CD4-positive, alpha-beta T cell treated with Interferon gamma for 1 hour (primary cell): Measurements from ENCODE around the gene DUSP6.
"Not testable (repeated sequence)": the region's sequence is repeated elsewhere in the genome, so short reads cannot be mapped to it uniquely, and the experiment has no call there.

Source experiments
- DNase-seq: peaks from one replicate; pipeline ENCODE4 v3.0.0-alpha.2; 2020

The DUSP6 gene

DNA sequence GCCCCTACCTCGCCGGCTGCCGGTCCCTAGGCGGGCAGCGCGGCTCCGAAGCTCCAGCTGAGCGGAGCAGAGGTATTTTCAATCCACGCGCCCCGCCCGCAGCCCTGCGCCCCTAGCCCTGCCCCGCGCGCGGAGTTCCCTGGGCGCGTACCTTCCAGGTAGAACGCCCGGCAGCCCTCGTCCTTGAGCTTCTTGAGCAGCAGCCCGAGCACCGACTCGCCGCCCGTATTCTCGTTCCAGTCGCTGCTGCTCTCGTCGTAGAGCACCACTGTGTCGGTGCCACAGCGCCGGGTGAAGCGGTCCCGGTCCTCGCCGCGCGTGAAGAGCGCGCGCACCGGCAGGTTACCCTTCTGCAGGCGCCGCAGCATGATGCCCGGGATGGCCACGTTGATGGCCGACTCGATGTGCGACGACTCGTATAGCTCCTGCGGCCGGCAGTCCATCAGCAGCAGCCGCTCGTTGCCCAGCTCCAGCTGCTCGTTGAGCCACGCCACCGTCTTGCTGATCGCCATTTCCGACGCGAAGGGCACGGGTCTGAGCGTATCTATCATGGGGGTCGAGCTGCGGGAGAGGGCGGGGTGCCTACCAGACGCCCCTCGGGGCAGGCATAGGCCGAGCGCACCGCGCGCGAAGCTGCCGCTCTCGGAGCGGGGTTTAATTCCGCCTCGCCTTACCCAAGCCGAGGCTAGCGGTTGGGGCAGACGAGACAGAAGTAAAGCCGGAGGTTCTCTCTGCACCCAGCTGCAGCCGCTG is 636 bp downstream of the DUSP6 start:
- DNase-seq: peak; percentile 37

DNA sequence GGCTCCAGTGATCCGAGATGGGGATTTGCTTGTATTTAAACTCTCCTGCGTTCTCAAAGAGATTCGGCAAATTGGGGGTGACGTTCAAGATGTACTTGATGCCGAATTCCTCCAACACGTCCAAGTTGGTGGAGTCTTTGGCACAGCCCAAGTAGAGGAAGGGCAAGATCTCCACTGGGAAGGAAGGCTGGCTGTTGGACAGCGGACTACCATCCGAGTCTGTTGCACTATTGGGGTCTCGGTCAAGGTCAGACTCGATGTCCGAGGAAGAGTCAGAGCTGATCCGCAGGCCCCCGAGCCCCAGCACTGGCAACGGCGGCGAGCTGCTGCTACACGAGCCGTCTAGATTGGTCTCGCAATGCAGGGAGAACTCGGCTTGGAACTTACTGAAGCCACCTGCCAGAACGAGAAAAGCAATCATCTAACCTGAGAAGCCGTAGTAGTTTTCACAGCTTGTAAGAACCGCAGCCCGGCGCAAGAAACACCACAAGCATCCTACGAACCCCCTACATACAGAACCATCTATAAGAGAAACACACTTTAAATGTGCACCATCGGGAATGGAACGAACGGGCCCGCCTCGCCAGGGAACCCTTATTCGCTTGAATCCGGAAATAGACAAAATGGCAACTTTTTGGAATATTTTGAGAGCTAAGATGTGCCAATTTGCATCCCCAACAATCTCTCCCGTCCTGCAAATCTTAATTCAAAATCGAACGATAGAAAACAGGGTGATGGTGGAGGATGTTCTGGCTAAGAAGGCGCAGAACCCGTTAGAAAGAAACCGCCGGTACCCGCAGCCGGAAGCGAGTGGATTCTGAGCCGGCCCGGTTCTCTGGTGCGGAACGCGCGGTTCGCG is 1.4 kb downstream of the DUSP6 start:
- DNase-seq: peak; percentile 18

DNA sequence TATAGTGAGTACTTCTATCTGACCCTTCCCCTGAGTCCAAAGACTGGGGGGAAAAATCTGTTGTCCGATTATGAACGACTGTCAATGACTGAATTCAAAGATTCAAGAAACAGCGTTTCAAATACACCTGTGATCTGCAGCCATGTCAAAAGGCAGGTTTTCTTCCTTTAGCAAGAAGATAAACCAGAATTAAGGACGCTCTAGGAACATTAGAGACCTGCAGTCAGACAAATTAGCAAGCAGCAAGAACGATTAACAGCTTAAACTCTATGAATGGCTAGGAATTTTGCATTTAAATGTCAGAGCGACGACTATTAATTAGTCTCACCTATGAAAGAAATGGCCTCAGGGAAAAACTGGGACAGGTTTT is 2.1 kb downstream of the DUSP6 start:
- DNase-seq: no peak

DNA sequence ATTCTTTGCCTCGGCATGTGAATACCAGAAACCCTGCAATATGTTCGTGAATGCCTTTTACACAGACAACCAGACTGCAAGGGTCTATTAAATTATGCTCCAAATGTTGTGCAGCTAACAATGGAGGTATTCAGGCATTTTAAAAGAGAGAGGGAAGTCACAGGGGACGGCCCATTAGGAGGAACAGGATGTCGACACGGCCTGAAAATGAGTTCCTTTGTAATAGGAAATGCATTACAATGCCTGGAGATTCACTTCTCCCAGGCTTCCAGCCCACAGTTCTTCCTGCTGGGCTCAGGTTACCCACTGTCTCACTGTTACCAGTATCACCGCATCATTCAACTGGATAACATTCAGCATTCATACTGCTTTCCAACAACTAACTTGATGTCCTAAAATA is 2.5 kb downstream of the DUSP6 start:
- DNase-seq: peak; percentile 12

DNA sequence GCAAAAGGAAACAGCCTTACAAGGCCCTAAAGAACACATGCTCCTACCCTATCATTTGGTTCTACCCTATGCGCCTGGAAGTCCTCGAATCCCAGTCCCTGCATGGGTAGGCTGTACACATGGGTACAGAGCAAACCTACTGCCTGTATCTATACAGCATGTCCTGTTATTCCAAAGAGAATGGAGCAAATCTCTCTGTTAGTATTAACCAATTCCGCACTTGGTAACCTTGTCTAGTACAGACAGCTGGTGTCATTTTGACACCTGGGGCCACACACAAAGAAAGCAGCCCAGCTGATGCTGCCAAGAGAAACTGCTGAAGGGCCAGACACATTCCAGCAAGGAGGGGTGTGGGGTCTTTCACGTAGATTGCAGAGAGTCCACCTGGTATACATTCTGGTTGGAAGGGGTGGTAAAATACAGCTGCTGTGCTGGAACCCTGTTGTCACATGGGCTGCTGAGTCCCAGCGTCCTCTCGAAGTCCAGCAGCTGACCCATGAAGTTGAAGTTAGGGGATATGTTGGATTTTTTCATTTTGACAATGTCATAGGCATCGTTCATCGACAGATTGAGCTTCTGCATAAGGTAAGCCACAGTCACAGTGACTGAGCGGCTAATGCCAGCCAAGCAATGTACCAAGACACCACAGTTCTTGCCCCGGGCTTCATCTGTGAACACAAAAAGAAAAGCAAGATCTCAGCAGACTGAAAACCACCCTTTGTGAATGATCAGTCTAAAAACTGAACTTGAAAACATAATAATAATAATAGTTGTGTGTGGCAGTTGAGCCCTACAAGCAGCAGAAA is 3.2 kb downstream of the DUSP6 start:
- no peak for DNase-seq

DNA sequence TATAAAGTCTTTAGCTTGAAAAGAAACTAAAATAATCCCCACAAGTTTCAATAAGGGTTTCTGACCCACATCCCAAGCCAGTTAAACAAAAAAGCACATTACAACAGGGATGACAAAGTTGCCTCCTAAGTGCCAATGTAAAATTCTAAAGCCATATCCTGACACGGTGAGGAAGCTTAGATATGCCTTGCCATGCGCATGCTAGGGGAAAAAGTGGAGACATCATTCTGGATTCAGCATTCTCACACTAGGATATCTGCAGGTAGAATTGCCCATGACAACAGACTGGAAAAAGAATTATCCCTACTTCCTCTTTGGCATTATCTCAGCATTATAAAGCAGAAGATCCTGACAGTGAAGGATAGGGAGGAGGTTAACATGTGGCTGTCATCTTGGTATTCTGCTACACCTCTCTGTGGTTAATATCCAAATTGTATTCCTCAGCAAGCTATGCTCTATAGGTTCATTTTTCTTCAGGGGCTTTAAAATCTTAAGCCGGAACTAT is 4.9 kb downstream of the DUSP6 start:
- DNase-seq: no peak

DNA sequence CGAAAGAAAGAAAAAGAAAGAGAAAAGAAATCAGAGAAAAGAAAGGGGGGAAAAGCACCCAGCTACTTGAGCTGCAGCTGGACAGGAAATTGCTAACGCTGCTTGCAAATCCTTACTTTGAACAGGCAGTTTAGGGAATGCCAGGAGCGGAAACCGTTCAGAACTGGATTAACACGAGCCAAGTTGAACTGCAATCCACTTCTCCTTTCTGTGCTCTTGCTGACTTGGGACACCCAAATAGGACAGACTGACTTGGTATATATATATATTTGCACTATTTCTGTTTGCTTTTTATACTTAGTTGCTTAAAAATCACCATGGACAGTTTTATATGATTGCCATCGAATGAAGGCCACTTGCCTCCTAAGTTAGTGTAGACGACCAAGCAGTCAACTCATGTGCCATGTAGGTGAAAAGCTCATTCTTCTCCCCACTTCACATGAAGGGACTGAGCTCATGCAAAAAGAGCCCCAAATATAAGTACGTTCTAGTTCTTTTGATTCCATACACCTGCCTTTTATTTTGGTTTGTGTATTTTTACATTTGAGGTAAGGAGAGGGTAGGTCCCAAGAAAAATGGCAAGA is 5.5 kb downstream of the DUSP6 start:
- no peak for DNase-seq

DNA sequence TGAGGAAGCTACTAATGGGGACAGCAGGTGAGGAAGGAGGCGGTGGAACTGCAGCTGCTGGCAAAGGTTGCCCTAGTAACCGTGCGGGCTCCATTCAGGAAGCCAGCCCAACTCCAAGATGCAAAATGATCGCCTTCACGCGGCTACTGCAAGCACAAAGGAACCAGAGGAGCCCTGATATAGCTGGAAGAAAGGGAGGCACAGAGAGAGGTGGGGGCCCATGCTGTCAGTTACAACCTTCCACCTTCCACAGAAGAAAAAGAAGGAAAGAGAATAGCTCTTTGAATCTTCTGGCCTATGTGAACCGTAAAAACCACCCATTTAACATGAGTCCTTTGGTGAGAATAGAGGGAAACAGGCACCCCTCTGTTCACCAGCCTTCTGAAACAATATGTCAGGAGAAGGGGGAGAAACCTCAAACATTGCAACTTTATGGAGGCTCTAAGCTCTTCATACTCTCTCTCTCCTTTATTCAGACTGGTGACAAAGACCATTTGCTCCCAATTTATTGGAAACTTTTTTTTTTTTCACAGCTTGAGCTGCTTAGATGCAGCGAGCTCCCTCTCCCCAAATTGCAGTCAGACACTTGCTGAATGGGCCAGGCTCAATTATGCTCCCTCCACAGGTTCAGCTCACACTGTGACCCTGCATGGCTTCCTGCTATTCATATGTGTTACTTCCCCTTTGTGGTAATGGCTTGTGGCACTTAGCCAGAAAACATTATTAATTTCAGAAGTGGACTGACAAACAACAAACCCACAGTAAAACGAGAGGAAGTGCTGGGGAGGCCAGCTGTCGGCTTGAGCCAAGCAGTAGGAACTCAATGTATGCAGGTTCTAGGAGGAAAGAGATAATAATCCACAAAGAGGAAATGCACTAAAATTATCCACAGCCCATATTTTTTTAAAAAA is 6.2 kb downstream of the DUSP6 start:
- peak; percentile 73 for DNase-seq

DNA sequence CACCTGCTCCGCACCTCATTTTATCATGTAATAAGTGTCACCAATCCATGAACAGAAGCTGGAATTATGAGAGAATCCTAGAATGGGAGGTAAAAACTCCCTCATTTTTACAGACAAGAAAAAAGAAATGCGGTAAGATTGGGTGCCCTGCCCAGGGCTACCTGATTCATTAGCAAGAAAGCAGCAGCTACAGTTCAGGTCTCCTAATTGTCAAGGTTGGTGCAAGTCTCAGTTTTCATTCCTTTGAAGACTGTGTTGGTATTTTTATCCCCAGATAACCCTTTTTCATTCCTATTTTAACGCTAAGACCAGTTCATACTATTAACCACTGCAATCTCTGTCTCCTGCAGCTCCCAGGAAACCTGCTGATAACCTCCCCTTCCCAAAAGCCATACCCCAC is 6.9 kb downstream of the DUSP6 start:
- DNase-seq: no peak

DNA sequence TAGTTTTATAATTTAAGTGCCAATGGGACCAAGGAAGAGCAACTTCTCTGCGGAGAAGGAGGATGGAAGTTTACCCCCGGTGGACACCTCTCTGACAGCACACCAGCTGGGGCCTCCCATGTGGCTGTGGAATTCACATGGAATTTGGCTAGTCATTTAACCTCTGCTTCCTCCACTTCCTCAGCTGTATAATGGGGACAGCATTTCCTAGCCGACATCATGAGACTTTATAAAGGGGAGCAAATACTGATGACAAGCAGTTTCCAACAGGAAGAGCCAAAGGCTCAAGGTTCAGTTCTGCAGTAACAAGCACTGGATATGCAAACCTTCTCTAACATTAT is 7.5 kb downstream of the DUSP6 start:
- DNase-seq: no peak

DNA sequence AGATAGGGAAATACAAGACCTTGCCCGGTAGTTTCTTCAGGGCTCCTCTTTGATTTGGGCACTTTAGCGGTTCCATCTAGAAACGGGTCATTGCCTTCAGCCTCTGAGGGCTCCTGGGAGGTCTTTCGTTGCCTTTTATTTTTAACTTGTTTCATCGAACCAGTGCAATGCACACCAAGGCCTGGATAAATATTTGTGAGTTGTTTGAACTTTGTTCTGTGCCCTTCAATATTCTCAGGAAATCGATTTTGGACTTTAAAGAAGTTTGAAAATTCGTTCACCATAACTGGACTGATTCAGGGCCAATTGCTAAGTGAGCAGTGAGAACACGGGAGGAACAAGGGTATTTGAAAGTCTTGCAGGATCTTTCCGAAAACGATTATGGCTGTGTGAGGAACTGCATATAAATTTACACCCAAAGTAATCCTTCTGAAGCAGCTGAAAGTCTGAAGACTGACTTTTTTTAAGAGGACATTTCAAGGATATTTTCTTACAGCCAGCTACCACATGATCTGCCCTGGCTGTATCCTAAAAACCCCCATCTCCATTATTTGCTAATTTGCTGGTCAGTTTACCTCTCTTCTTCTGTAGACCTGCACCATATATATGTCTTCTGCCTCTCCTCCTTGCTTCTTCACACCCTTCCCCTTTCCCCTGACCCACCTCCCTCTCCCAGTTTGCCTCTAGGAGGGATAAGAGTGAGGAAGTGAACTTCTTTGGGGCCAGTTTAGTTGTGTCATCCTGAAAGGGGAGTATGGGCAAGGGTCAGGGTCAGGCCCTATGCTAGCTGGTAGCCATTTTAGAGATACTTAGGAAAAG is 8.0 kb downstream of the DUSP6 start:
- no peak for DNase-seq

DNA sequence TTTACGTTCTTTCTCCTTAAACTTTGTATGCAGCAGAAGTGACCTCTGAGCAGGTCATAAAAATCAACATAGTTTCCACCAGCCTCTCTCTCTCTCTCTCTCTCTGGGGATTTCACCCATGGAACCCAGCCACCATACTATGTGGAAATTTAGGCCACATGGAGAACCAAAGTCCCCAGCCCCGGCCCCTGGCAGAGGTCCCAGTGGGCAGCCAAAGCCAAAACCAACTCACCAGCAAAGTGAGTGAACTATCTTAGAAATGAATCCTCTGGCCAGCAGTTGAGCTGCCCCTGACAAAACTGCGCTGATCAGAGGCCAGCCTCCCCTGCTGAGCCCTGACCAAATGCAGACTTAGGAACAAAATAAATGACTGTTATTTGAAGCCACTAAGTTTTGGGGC is 9.2 kb downstream of the DUSP6 start:
- no peak for DNase-seq

DNA sequence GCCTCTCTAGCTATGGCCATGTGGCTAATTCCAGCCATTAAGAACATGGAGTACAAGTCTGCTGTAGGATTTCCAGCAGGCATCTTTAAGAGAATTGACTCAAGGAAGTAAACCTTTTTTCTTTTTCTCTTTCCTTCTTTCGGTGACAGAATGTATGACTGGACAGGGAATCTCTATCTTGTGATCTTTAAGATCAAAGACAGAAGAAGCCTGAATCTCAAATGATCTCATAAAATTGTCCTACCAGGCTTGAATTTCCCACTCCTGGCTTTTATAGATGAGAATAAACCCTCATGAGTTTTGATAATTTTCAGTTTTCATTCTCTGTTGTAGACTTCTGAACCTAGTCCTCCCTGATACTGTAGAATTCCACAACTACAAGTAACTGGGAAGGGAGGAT is 11.4 kb downstream of the DUSP6 start:
- DNase-seq: no peak

DNA sequence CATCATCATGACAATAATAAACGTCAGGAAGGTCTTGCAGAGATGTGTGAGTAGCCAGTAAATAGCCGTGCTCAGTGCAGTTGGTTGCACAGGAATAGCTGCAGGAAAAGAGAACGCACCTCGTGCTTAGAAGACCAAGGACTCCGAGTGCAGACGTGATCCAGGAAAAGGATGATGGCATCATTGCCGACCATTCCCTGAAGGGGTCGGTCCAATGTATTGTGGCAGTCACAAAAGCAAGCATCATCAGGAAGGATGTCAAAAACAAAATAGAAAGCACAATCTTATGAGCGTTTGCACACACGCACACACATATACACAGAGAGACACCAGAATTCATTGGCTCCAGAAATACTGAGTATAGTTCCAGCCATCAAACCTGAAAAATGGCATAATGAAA is 12.8 kb downstream of the DUSP6 start:
- no peak for DNase-seq

DNA sequence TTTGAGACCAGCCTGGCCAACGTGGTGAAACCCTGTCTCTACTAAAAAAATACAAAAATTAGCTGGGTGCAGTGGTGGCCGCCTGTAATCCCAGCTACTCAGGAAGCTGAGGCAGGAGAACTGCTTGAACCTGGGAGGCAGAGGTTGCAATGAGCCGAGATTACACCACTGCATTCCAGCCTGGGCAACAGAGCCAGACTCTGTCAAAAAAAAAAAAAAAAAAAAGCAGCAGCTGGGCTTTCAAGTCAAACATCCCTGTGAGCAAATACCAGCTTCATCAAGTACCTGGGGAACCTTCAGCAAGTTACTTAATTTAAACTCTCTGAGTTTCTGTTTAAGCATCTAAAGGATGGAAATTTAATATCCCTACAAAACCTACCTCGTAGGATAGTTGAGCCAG is 15.2 kb downstream of the DUSP6 start:
- not testable (repeated sequence) for DNase-seq

DNA sequence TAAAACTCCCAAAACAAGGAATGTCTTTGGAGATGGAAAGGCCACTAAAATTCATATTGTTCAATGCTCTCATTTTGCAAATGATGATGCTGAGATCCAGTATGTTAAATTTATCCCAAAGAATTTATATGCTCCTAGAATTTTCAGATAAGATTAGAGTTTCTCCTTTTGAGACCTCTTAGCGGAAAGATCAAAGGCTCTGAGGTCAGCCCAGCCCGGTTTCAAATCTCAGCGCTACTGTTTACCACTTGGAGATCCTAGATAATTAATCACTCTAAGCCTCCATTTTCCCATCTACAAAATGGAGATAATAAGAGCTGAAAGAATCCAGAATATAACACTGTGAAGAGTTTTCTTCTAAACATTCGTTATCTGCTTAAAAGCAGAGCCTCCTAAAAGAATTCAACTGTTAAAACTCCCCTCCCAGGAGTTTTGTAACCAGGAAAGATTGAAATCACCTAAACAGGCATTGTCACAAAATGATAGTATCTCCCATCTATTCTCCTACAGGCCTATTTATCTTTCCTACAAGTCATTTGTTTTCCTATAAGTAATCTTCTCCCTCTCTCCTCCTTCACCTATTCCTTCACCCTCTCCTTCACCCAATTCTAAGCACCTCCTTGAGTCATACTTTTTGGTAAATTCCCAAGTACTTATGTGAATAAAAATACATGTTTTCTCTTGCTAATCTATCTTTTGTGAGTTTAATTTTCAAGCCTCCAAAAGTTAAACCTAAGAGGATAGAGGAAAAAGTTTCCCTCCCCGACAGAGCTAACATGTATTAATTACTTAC is 16.7 kb downstream of the DUSP6 start:
- no peak for DNase-seq

DNA sequence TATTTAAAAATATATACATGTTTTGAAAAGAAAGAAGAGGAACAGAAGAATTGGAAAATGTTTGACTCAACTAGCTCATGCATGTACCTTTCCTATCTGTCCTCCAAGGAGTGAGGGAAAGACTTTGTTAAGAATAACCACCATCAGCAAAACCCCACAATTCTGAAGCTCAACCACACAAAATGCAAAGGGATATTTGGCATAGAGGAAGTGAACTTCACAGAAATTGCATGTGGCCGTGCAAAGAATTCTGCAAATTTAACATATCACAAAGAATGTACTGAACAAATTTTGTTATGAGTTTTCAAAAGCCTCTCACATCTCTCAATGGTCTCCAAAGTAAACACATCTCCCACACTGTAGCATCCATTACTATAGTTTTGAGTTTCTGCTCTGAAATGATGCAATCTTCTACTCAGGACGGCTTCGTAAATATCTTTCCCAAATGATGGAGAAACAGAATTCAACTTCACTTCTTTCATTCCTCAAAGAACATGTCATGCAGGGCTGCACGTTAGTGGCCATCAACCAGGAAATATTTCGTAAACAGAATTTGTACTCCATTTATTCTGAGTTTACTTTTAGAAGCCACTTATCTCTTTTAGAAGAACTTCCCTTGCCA is 17.6 kb downstream of the DUSP6 start:
- no peak for DNase-seq

DNA sequence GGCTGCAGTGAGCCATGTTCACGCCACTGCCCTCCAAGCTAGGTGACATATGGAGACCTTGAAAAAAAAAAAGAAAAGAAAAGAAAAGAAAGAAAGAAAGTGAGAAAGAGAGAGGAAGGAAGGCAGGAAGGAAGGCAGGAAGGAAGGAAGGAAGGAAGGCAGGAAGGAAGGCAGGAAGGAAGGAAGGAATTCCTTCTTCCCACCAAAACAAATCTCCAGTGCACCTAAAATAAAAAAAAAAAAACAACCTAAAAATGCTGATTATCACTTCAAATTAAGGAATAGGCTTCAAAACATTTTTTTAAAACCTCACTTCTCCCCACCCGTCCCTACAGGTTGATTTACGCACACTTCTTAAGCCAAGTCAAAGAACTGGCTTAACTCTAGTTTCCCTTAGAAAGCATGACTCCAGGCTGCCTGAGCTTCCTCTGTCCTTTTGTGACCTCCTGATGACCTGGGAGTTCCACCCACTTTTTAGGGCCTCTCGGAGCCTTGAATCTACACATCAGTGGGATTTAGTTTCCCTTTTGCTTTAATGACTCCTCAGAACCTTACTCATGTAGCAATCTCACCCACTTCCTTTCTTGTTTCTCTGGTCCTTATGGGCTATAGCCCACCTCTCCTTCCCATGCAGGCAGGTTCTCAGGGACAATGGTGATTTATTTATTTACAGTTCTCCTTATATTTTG is 18.6 kb downstream of the DUSP6 start:
- DNase-seq: peak; percentile 50
